Esophagus (tissue), 2 donors: Measurements from ENCODE around the gene CEP68. TPM values are rescaled to one million over a fixed set of nuclear protein-coding genes. Genes with fewer than 3 reads are reported as not detected.

ENCODE experiments used
- H3K27ac ChIP-seq, 2 donors: one replicate each; pipeline ENCODE4 v1.5.1; 2013; ENCODE audit warnings: low read depth in 2 of 2, mild to moderate bottlenecking in 2 of 2, inconsistent platforms in 1 of 2, low read length in 1 of 2, moderate library complexity in 1 of 2
- H3K27me3 ChIP-seq, 2 donors: one replicate each; pipeline ENCODE4 v1.6.1; 2013; ENCODE audit warnings: low read length in 2 of 2, control low read depth in 1 of 2, mild to moderate bottlenecking in 1 of 2; ENCODE audit not compliant: insufficient read depth in 2 of 2, control insufficient read depth in 1 of 2
- H3K36me3 ChIP-seq, 2 donors: one replicate each; pipeline ENCODE4 v1.6.1; 2013; ENCODE audit warnings: low read length in 1 of 2; ENCODE audit not compliant: control insufficient read depth in 2 of 2, insufficient read depth in 2 of 2
- H3K4me1 ChIP-seq, 2 donors: one replicate each; pipeline ENCODE4 v1.6.1; 2013; ENCODE audit warnings: low read length in 1 of 2; ENCODE audit not compliant: control insufficient read depth in 2 of 2, insufficient read depth in 2 of 2
- H3K4me3 ChIP-seq, 2 donors: one replicate each; pipeline ENCODE4 v1.5.1; 2013; ENCODE audit warnings: low read length in 2 of 2, mild to moderate bottlenecking in 2 of 2, low read depth in 1 of 2, moderate library complexity in 1 of 2
- H3K9me3 ChIP-seq, 2 donors: one replicate each; pipeline ENCODE4 v1.6.1; 2013; ENCODE audit warnings: mild to moderate bottlenecking in 2 of 2, low read depth in 1 of 2, low read length in 1 of 2, moderate library complexity in 1 of 2; ENCODE audit not compliant: control insufficient read depth in 2 of 2, insufficient read depth in 1 of 2
- WGBS, 2 donors: extraction: QIAGEN DNeasy Blood & Tissue Kit; methylation state at CpG; one replicate each; pipeline ENCODE4 v1.1.7; 2013; 5-methylcytosine and 5-hydroxymethylcytosine counted together
- polyA plus RNA-seq, 2 donors: library from polyadenylated mRNA; stranded (reverse); fragments of 200-250 nt; gene quantifications; one replicate each; pipeline ENCODE4 v1.2.3, GENCODE V29; 2013
- donor health status: healthy with polysubstance abuse.
- donor health status: Bipolar disorder and iron deficiency.

Gene CEP68
- polyA plus RNA-seq, 2 donors = 3.3 to 4.3 TPM

DNA sequence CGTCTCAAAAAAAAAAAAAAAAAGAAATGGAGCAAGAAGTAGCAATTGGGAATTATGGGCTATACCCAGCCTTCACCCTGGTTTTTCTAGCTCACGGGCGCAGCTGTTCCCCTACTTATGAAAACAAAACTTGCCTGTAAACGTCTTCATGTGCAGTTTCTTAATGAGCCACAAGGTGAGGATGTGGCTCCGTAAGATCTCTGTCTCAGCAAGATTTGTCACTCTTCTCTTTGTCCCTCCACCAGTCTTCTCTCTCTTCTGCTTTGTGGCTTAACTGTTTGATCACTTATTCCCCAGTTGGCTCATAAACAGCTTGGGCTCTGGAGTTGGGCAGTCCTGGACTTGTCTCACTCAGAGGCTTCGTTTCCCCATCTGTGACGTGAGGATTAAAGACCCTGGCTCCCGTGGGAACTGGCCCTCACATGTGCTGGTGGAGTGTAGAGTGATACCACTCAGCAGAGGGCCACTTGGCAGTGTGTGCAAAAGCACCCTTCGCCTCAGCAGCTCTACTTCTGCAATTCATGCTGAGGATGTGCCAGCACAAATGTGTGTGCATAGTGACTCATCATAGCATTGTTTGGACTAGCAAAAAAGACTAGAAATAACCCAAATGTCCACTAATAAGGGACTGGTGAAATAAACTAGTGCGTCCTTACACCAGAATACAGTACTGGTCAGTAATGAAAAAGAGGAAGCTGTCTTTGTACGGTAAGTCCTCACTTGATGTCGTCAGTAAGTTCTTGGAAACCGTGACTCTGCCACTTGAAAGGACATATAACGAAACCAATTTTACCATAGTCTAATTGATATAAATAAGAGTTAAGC is 8.7 kb downstream of the CEP68 start:
- Histone ChIP-seq H3K9me3 (no peaks in the 10 kb centered on the region), H3K36me3 (peaks cover 0 to 1% of the 10 kb centered on the region in 2 donors), H3K27ac (peak overlapping the region; percentile 54 to 91), H3K27me3 (no peaks in the 10 kb centered on the region), H3K4me3 (no peak overlapping the region), H3K4me1 (peaks cover 8 to 19% of the 10 kb centered on the region in 2 donors)
- WGBS, 2 donors = 15 to 23% methylated on average over 14 of the region's 14 CpGs

DNA sequence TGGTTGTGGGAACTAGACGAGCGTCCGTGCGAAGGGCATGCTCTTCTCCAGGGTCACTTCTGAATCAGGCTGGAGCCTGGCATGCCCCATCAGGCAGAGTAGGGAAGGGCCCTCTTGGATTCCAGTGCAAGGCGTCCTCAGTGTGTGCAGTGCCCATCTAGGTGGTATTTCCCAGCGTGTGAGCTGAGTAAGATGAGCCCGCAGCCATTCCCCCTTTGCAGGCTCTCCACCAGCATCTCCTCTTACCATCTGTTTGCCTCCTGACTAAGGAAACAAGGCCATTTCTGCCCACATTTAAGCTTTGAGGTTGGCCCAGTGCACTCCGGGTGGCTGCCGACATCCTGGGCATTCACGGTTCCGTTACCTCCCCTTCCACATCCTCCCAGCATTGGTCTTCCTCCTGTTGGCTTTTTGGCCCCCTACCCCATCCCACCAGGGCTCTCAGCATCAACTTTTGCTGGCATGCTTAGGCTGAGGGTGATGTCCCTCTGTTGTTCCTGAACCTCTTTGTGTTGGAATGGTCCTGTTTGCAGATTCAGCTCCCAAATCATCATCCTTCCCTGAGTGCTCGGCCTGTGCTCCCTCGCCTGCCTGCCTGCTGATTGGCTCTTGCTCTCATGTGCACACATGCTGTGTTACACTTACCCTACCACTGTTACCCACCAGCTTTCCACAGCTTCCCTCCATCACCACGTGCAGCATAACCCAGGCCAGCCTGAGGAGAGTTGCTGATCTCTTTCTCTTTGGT is 11.8 kb downstream of the CEP68 start:
- Histone ChIP-seq H3K4me3 (no peak overlapping the region), H3K9me3 (no peaks in the 10 kb centered on the region), H3K4me1 (peaks cover 10 to 26% of the 10 kb centered on the region in 2 donors), H3K27ac (peak overlapping the region; percentile 14 to 15), H3K27me3 (no peaks in the 10 kb centered on the region), H3K36me3 (peaks cover 5 to 11% of the 10 kb centered on the region in 2 donors)
- WGBS, 2 donors = 70 to 74% methylated on average over 14 of the region's 14 CpGs

DNA sequence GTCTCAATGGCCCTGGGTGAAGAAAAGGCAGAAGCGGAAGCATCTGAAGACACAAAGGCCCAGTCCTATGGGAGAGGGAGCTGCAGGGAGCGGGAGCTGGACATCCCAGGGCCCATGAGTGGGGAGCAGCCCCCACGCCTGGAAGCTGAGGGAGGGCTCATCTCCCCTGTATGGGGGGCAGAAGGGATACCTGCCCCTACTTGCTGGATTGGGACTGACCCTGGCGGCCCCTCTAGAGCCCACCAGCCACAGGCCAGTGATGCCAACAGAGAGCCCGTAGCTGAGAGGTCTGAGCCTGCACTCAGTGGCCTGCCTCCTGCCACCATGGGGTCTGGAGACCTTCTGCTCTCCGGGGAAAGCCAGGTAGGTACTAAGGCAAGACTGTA is 13.2 kb downstream of the CEP68 start:
- Histone ChIP-seq H3K27ac (peak overlapping the region in 1 of 2 donors; percentile 17), H3K4me3 (no peak overlapping the region), H3K9me3 (no peaks in the 10 kb centered on the region), H3K36me3 (peaks cover 8 to 13% of the 10 kb centered on the region in 2 donors), H3K27me3 (no peaks in the 10 kb centered on the region), H3K4me1 (peaks cover 10 to 26% of the 10 kb centered on the region in 2 donors)
- WGBS, 2 donors = 92 to 93% methylated on average over 6 of the region's 6 CpGs

DNA sequence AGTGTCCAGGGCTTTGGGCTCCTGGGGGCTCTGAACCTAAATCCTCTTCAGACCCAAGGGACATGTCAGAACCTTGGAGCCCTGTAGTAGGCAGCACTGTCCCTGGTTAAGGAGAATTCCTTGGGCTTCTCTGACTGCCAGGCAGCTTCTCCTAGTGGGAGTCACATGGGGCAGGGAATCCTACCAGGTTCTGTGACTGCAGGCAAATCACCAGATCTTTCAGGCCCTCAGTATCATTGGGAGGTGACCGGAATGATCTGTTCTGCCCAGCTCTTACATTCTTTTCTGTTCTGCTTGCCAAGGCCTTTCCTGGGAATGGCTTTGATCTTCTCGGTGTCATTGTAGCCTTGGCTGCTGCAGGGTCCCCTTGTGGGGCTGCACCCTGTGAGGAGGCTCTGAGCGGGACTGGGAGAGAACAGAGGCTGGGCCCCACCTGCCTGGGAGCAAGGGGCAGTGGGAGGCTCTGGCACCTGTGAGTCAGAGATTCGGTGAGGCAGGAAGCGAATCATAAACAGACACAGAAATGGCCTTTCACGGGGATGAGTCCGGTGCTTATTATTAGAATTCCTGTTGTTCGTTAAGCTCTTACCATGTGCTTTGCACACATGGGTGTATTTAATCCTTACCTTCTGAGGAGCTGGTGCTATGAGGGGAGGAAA is 14.1 kb downstream of the CEP68 start:
- H3K27ac ChIP-seq = peak overlapping the region in 1 of 2 donors; percentile 40
- H3K4me1 ChIP-seq = peaks cover 8 to 22% of the 10 kb centered on the region in 2 donors
- 34 to 39% methylated on average over 8 of the region's 8 CpGs for WGBS, 2 donors
- no peaks in the 10 kb centered on the region for H3K27me3 ChIP-seq
- peaks cover 8 to 13% of the 10 kb centered on the region in 2 donors for H3K36me3 ChIP-seq
- H3K4me3 ChIP-seq = no peak overlapping the region
- H3K9me3 ChIP-seq = no peaks in the 10 kb centered on the region

DNA sequence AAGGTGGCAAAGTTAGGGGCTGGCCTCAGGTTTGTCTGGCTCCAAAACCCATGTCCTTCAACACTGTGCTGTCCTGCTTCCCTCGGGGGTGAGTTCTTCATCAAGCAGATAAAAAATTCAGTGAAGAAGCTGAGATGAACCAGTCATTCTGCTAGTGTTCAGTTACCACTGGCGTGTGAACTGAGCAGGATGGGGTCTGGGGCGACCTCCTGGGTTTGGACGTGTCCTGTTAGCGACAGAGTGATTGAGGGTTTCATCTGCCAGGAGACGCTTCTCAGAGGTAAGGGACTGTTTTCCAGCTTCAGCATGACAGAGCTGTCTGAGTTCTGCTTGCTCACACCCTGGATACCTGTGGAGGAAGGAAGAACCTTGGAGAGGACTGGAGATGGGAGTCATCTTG is 14.6 kb downstream of the CEP68 start:
- H3K4me1 ChIP-seq = peaks cover 9 to 24% of the 10 kb centered on the region in 2 donors
- no peak overlapping the region for H3K4me3 ChIP-seq
- H3K9me3 ChIP-seq = no peaks in the 10 kb centered on the region
- peaks cover 8 to 13% of the 10 kb centered on the region in 2 donors for H3K36me3 ChIP-seq
- peak overlapping the region in 1 of 2 donors; percentile 40 for H3K27ac ChIP-seq
- 81 to 88% methylated on average over 6 of the region's 6 CpGs for WGBS, 2 donors
- H3K27me3 ChIP-seq = no peaks in the 10 kb centered on the region

DNA sequence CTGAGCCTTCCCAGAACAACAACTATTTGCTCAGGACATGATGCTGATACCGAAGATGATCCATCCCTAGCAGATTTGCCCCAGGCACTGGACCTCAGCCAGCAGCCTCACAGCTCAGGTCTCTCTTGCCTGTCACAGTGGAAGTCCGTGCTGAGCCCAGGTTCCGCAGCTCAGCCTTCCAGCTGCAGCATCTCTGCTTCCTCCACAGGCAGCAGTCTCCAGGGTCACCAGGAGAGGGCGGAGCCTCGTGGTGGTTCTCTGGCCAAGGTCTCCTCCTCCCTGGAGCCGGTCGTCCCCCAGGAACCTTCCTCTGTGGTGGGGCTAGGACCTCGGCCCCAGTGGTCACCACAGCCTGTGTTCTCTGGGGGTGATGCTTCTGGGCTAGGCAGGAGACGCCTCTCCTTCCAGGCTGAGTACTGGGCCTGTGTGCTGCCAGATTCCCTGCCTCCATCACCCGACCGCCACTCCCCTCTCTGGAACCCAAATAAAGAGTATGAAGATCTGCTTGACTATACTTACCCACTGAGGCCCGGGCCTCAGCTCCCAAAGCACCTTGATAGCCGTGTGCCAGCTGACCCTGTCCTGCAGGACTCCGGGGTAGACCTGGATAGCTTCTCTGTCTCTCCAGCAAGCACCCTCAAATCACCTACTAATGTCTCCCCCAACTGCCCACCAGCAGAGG is 15.4 kb downstream of the CEP68 start:
- peaks cover 8 to 13% of the 10 kb centered on the region in 2 donors for H3K36me3 ChIP-seq
- no peaks in the 10 kb centered on the region for H3K9me3 ChIP-seq
- H3K27ac ChIP-seq = peak overlapping the region in 1 of 2 donors; percentile 22
- WGBS, 2 donors = 72 to 73% methylated on average over 14 of the region's 14 CpGs
- H3K4me1 ChIP-seq = peaks cover 11 to 29% of the 10 kb centered on the region in 2 donors
- no peaks in the 10 kb centered on the region for H3K27me3 ChIP-seq
- no peak overlapping the region for H3K4me3 ChIP-seq

DNA sequence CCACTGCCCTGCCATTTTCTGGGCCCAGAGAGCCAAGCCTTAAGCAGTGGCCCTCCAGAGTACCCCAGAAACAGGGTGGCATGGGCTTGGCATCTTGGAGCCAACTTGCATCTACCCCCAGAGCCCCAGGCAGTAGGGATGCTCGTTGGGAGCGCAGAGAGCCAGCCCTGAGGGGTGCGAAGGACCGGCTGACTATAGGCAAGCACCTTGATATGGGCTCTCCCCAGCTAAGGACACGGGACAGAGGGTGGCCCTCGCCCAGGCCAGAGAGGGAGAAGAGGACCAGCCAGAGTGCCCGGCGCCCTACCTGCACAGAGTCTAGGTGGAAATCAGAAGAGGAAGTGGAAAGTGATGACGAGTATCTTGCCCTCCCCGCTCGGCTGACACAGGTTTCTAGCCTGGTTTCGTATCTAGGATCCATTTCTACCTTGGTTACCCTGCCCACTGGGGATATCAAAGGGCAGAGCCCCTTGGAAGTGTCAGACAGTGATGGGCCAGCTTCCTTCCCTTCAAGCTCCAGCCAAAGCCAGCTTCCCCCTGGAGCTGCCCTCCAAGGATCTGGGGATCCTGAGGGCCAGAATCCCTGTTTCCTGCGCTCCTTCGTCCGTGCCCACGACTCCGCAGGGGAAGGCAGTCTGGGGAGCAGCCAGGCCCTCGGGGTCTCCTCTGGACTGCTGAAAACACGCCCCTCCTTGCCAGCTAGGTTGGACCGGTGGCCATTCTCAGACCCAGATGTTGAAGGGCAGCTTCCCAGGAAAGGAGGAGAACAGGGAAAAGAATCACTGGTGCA is 16.2 kb downstream of the CEP68 start:
- peak overlapping the region in 1 of 2 donors; percentile 22 for H3K27ac ChIP-seq
- H3K9me3 ChIP-seq = no peaks in the 10 kb centered on the region
- no peak overlapping the region for H3K4me3 ChIP-seq
- H3K27me3 ChIP-seq = no peaks in the 10 kb centered on the region
- H3K36me3 ChIP-seq = peaks cover 8 to 13% of the 10 kb centered on the region in 2 donors
- 83 to 84% methylated on average over 20 of the region's 20 CpGs for WGBS, 2 donors
- peaks cover 11 to 29% of the 10 kb centered on the region in 2 donors for H3K4me1 ChIP-seq

DNA sequence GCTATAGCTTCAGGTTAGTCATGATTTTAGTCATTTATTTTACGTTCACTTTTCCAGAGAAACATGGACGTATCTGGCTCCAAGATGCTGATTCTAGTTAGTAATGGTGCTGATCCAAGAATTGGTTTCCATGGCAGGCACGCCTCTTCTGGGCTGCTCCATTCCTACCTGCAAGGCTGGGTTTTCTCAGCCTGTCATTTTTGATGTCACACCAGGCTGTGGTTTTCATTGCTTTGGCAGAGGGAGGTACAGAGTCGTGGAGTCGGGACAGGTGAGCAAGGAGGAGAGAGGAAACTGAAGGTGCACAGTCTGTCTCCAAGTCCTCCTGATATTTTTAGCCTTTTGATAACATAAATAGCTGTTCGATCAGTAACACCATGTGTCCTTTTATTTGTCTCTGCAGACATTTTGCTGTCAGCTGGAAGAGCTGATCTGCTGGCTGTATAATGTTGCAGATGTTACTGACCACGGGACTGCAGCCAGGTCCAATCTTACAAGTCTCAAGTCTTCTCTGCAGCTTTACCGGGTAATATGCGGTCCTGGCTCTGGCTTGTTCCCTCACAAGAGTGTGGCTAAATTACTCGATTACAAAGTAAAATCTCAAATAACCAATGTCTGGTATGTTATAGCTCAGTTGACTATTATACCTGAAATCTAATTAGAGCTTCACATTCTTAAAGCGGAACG is 17.8 kb downstream of the CEP68 start:
- Histone ChIP-seq H3K4me1 (peaks cover 8 to 18% of the 10 kb centered on the region in 2 donors), H3K4me3 (no peak overlapping the region), H3K27ac (no peak overlapping the region), H3K36me3 (peaks cover 9 to 17% of the 10 kb centered on the region in 2 donors), H3K9me3 (no peaks in the 10 kb centered on the region), H3K27me3 (no peaks in the 10 kb centered on the region)
- 75% methylated on average over 12 of the region's 12 CpGs for WGBS, 2 donors
